A673 (cell line): Measurements from ENCODE around the gene FGF14.

ENCODE experiments used
- CTCF ChIP-seq: fragments of 300-800, 200-600 bp; sonication (generic); conservative IDR thresholded peaks from 2 replicates; pipeline ENCODE4 v1.5.1; 2017; ENCODE audit warnings: low read depth, mild to moderate bottlenecking, antibody characterized with exemption, low read length, moderate library complexity, mixed read lengths
- EZH2 ChIP-seq: fragments of 200-600 bp; sonication (generic); IDR thresholded peaks from 2 replicates; pipeline ENCODE4 v1.6.1; 2017; ENCODE audit warnings: borderline replicate concordance, low read depth, mild to moderate bottlenecking, mixed read lengths, antibody characterized with exemption, low read length; ENCODE audit not compliant: poor library complexity, severe bottlenecking

GRCh38 chr13:101763191-101763590 lies 638.7 kb downstream of the FGF14 start:
- no peak for TF ChIP-seq CTCF
- no peak for TF ChIP-seq EZH2
